H9 (cell line): Measurements from ENCODE around the gene PHOSPHO2. TPM values are rescaled to one million over a fixed set of nuclear protein-coding genes. Genes with fewer than 3 reads are reported as not detected.

ENCODE experiments used
- DNase-seq: peaks from one replicate; pipeline ENCODE4 v3.0.0-alpha.2; 2017
- H2AFZ ChIP-seq: one replicate; pipeline ENCODE4 v1.6.1; 2013; ENCODE audit warnings: mild to moderate bottlenecking, low read length, control low read depth, moderate library complexity
- H2AK5ac ChIP-seq: 2 replicates; pipeline ENCODE4 v1.6.1; 2013; ENCODE audit warnings: low read length, control low read depth, mixed read lengths; ENCODE audit not compliant: insufficient read length
- H2BK120ac ChIP-seq: one replicate; pipeline ENCODE4 v1.6.1; 2013; ENCODE audit warnings: low read depth, mild to moderate bottlenecking, low read length, control low read depth, inconsistent platforms; ENCODE audit not compliant: poor library complexity, severe bottlenecking
- H2BK12ac ChIP-seq: 2 replicates; pipeline ENCODE4 v1.6.1; 2013; ENCODE audit warnings: low read length, control low read depth, mixed read lengths, low read depth; ENCODE audit not compliant: insufficient read length
- H2BK15ac ChIP-seq: 2 replicates; pipeline ENCODE4 v1.6.1; 2013; ENCODE audit warnings: low read depth, low read length, control low read depth
- H2BK20ac ChIP-seq: one replicate; pipeline ENCODE4 v1.6.1; 2013; ENCODE audit warnings: low read depth, mild to moderate bottlenecking, low read length, control low read depth, inconsistent platforms; ENCODE audit not compliant: poor library complexity, severe bottlenecking
- H2BK5ac ChIP-seq: 2 replicates; pipeline ENCODE4 v1.6.1; 2013; ENCODE audit warnings: low read length, control low read depth, mixed read lengths; ENCODE audit not compliant: insufficient read length
- H3K14ac ChIP-seq: 2 replicates; pipeline ENCODE4 v1.6.1; 2013; ENCODE audit warnings: low read length, control low read depth; ENCODE audit not compliant: insufficient read depth
- H3K18ac ChIP-seq: 2 replicates; pipeline ENCODE4 v1.6.1; 2013; ENCODE audit warnings: low read depth, mild to moderate bottlenecking, mixed read lengths, low read length, control low read depth; ENCODE audit not compliant: insufficient read length
- H3K23ac ChIP-seq: 2 replicates; pipeline ENCODE4 v1.6.1; 2013; ENCODE audit warnings: low read length, control low read depth, mixed read lengths, low read depth; ENCODE audit not compliant: insufficient read length
- H3K23me2 ChIP-seq: 2 replicates; pipeline ENCODE4 v1.6.1; 2013; ENCODE audit warnings: low read depth, mild to moderate bottlenecking, mixed read lengths, low read length, control low read depth; ENCODE audit not compliant: insufficient read length, poor library complexity, severe bottlenecking
- H3K27ac ChIP-seq: 2 replicates; pipeline ENCODE4 v1.5.1; 2013; ENCODE audit warnings: low read length, control low read depth, mixed read lengths, low read depth; ENCODE audit not compliant: insufficient read length
- H3K27me3 ChIP-seq: 2 replicates; pipeline ENCODE4 v1.6.1; 2013; ENCODE audit warnings: low read length, control low read depth, inconsistent platforms; ENCODE audit not compliant: insufficient read depth
- H3K4ac ChIP-seq: 2 replicates; pipeline ENCODE4 v1.6.1; 2013; ENCODE audit warnings: low read depth, mild to moderate bottlenecking, control low read depth, inconsistent platforms, low read length, moderate library complexity
- H3K4me1 ChIP-seq: 2 replicates; pipeline ENCODE4 v1.6.1; 2013; ENCODE audit warnings: low read length, control low read depth, inconsistent platforms; ENCODE audit not compliant: insufficient read depth
- H3K4me2 ChIP-seq: 2 replicates; pipeline ENCODE4 v1.6.1; 2013; ENCODE audit warnings: low read length, control low read depth, mixed read lengths; ENCODE audit not compliant: insufficient read length, insufficient read depth
- H3K56ac ChIP-seq: 2 replicates; pipeline ENCODE4 v1.6.1; 2013; ENCODE audit warnings: low read depth, mild to moderate bottlenecking, mixed read lengths, low read length, control low read depth; ENCODE audit not compliant: insufficient read length
- H3K79me1 ChIP-seq: 2 replicates; pipeline ENCODE4 v1.6.1; 2013; ENCODE audit warnings: low read depth, mild to moderate bottlenecking, moderate library complexity, low read length, control low read depth, inconsistent platforms; ENCODE audit not compliant: insufficient read depth, poor library complexity, severe bottlenecking
- H3K79me2 ChIP-seq: 2 replicates; pipeline ENCODE4 v1.6.1; 2013; ENCODE audit warnings: low read length, control low read depth, inconsistent platforms; ENCODE audit not compliant: insufficient read depth
- H3K9ac ChIP-seq: 2 replicates; pipeline ENCODE4 v1.6.1; 2013; ENCODE audit warnings: low read length, control low read depth, mixed read lengths; ENCODE audit not compliant: insufficient read length; ENCODE audit errors: extremely low read depth
- H3K9me3 ChIP-seq: one replicate; pipeline ENCODE4 v1.6.1; 2013; ENCODE audit warnings: low read depth, low read length, inconsistent platforms; ENCODE audit not compliant: control insufficient read depth
- H3T11ph ChIP-seq: one replicate; pipeline ENCODE4 v1.6.1; 2013; ENCODE audit warnings: mild to moderate bottlenecking, low read length, control low read depth, inconsistent platforms
- H4K20me1 ChIP-seq: one replicate; pipeline ENCODE4 v1.6.1; 2013; ENCODE audit not compliant: control insufficient read depth, insufficient read length, insufficient read depth
- H4K5ac ChIP-seq: 2 replicates; pipeline ENCODE4 v1.6.1; 2013; ENCODE audit warnings: low read depth, mild to moderate bottlenecking, mixed read lengths, low read length, control low read depth; ENCODE audit not compliant: insufficient read length
- H4K8ac ChIP-seq: replicated peaks from 2 replicates; pipeline ENCODE4 v1.6.1; 2013; ENCODE audit warnings: low read length, control low read depth, mixed read lengths, low read depth; ENCODE audit not compliant: insufficient read length
- H4K91ac ChIP-seq: 2 replicates; pipeline ENCODE4 v1.6.1; 2013; ENCODE audit warnings: low read depth, mild to moderate bottlenecking, moderate library complexity, mixed read lengths, low read length, control low read depth; ENCODE audit not compliant: insufficient read length
- H3K27ac Mint-ChIP-seq, 3 experiments: 2 replicates in 2 of 3; 3 replicates in 1 of 3; pipeline ENCODE4 v1.8.0; 2020 to 2021; ENCODE audit warnings: mixed read lengths in 3 of 3, mild to moderate bottlenecking in 1 of 3, moderate library complexity in 1 of 3
- H3K27me3 Mint-ChIP-seq: 2 replicates; pipeline ENCODE4 v1.8.0; 2021; ENCODE audit warnings: low read depth, mild to moderate bottlenecking, moderate library complexity, mixed read lengths
- H3K36me3 Mint-ChIP-seq, 3 experiments: 2 replicates in 2 of 3; 3 replicates in 1 of 3; pipeline ENCODE4 v1.8.0; 2020 to 2021; ENCODE audit warnings: low read depth in 3 of 3, mixed read lengths in 3 of 3; ENCODE audit not compliant: insufficient read depth in 1 of 3
- H3K4me1 Mint-ChIP-seq, 2 experiments: 2 replicates each; pipeline ENCODE4 v1.8.0; 2020; ENCODE audit warnings: mixed read lengths in 2 of 2
- H3K4me3 Mint-ChIP-seq, 2 experiments: 2 replicates in 1 of 2; 3 replicates in 1 of 2; pipeline ENCODE4 v1.8.0; 2020 to 2021; ENCODE audit warnings: mild to moderate bottlenecking in 2 of 2, mixed read lengths in 2 of 2, moderate library complexity in 1 of 2
- H3K9me3 Mint-ChIP-seq, 2 experiments: 2 replicates in 1 of 2; 3 replicates in 1 of 2; pipeline ENCODE4 v1.8.0; 2020; ENCODE audit warnings: mild to moderate bottlenecking in 2 of 2, mixed read lengths in 2 of 2, moderate library complexity in 1 of 2
- WGBS: extraction: QIAGEN DNeasy Blood & Tissue Kit; methylation state at CpG from one replicate; pipeline ENCODE4 v1.1.7; 2013; ENCODE audit warnings: missing lambda C conversion rate, low lambda C conversion rate, mixed read lengths; ENCODE audit not compliant: insufficient read length; ENCODE audit errors: extremely low coverage; 5-methylcytosine and 5-hydroxymethylcytosine counted together
- total RNA-seq: library from RNA; stranded (reverse); gene quantifications from 2 replicates; pipeline ENCODE4 v1.2.1, GENCODE V29; 2021
- TF ChIP-seq, protein P1 (sequence below): fragments of 200-600 bp; sonication (generic); conservative IDR thresholded peaks from 3 replicates; pipeline ENCODE4 v1.8.0; 2021; ENCODE audit warnings: antibody characterized with exemption, mild to moderate bottlenecking

Gene PHOSPHO2
- total RNA-seq, 1 experiment from 2014 or later = 7.2 TPM

DNA sequence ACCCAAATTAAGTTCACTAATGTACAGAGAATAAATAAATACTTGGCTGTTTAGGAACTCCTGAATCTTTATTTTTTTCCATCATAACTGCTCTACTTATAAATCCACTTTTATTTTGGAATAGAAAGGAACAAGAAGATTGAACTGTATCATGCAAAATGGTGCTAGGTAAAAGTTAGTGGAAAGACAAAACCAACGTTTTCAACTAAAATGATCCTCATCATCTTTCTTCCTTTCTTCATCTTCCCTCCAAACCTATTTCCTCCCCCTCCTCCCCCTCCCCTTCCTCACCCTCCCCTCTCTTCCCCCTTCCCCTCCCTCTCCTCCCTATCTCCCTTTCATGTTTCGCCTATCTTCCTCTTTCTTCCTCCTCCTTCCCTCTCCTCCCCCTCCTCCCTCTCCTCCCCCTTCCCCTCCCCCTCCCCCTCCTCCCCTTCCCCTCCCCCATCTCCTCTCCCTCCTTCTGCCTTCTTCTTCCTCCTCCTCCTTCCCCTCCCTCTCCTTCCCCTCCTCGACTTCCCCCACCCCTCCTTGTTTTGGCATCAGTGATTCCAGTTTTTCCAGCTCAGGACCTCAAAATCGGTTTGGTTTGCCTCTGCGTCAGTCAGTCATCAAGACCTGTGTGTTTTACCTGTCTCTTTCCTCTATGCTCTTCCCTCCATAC lies 44.4 kb downstream of the PHOSPHO2 start:
- no peak for DNase-seq
- H3K9me3 ChIP-seq = no peaks in the 10 kb centered on the region
- no peaks in the 10 kb centered on the region for H3K27me3 ChIP-seq
- H3K4me1 ChIP-seq = no peaks in the 10 kb centered on the region
- H2BK20ac ChIP-seq = no peak overlapping the region
- Mint-ChIP-seq H3K4me1 (peaks cover 29 to 34% of the 10 kb centered on the region in 2 experiments), H3K9me3 (peaks cover 3 to 5% of the 10 kb centered on the region in 2 experiments; a peak in 4 of 5 replicates), H3K27ac (no peak overlapping the region), H3K27me3 (no peaks in the 10 kb centered on the region), H3K36me3 (peaks cover 33 to 57% (median 51%) of the 10 kb centered on the region in 3 experiments), H3K4me3 (peak overlapping the region in 1 of 2 experiments; percentile 36; a peak in 1 of 5 replicates)
- H3K4ac ChIP-seq = no peak overlapping the region
- no CpG with 5 or more reads among the region's 5 CpGs for WGBS
- H3K23me2 ChIP-seq = peaks cover 4% of the 10 kb centered on the region
- no peak overlapping the region for H3K9ac ChIP-seq
- H3K79me2 ChIP-seq = peaks cover 4% of the 10 kb centered on the region; the same call in 1 of the 2 replicates
- no peak overlapping the region for H2AFZ ChIP-seq
- no peak overlapping the region for H2BK12ac ChIP-seq
- TF ChIP-seq, protein P1, sequence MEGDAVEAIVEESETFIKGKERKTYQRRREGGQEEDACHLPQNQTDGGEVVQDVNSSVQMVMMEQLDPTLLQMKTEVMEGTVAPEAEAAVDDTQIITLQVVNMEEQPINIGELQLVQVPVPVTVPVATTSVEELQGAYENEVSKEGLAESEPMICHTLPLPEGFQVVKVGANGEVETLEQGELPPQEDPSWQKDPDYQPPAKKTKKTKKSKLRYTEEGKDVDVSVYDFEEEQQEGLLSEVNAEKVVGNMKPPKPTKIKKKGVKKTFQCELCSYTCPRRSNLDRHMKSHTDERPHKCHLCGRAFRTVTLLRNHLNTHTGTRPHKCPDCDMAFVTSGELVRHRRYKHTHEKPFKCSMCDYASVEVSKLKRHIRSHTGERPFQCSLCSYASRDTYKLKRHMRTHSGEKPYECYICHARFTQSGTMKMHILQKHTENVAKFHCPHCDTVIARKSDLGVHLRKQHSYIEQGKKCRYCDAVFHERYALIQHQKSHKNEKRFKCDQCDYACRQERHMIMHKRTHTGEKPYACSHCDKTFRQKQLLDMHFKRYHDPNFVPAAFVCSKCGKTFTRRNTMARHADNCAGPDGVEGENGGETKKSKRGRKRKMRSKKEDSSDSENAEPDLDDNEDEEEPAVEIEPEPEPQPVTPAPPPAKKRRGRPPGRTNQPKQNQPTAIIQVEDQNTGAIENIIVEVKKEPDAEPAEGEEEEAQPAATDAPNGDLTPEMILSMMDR = no peak
- H4K20me1 ChIP-seq = no peaks in the 10 kb centered on the region
- no peak overlapping the region for H2BK5ac ChIP-seq
- no peak overlapping the region for H3K4me2 ChIP-seq
- H3K27ac ChIP-seq = no peak overlapping the region
- H3K23ac ChIP-seq = no peak overlapping the region
- no peak overlapping the region for H2BK15ac ChIP-seq
- no peak overlapping the region for H3K18ac ChIP-seq
- peaks cover 7% of the 10 kb centered on the region for H3K79me1 ChIP-seq
- no peak overlapping the region for H2AK5ac ChIP-seq
- no peak overlapping the region for H4K8ac ChIP-seq
- no peak overlapping the region for H4K91ac ChIP-seq
- H4K5ac ChIP-seq = no peak overlapping the region
- H3K14ac ChIP-seq = no peak overlapping the region
- H3K56ac ChIP-seq = no peak overlapping the region
- no peak overlapping the region for H2BK120ac ChIP-seq
- no peak overlapping the region for H3T11ph ChIP-seq
